Cardiac muscle cell (in vitro differentiated cells and primary cell): ENCODE results near the gene ABHD15. TPM values are rescaled to one million over a fixed set of nuclear protein-coding genes. Genes with fewer than 3 reads are reported as not detected.

Source experiments
- DNase-seq, 2 donors: peaks; one replicate each; pipeline versions ENCODE4 v3.0.0 to v3.0.0-alpha.2; 2010 to 2017; ENCODE audit warnings: low read depth in 1 of 2, low spot score in 1 of 2
- H3K27ac ChIP-seq: fragments of 200-600 bp; sonication (generic); 2 replicates; pipeline ENCODE4 v1.5.1; 2016
- H3K27me3 ChIP-seq: fragments of 200-600 bp; sonication (generic); 2 replicates; pipeline ENCODE4 v1.6.0; 2016; ENCODE audit warnings: control low read depth
- H3K36me3 ChIP-seq: fragments of 200-600 bp; sonication (generic); 2 replicates; pipeline ENCODE4 v1.5.1; 2016; ENCODE audit warnings: control low read depth
- H3K4me1 ChIP-seq: fragments of 200-600 bp; sonication (generic); 2 replicates; pipeline ENCODE4 v1.8.1; 2017; ENCODE audit warnings: low read depth, mild to moderate bottlenecking, mixed run types
- H3K4me3 ChIP-seq: fragments of 200-600 bp; sonication (generic); 2 replicates; pipeline ENCODE4 v1.5.1; 2016; ENCODE audit warnings: mild to moderate bottlenecking
- H3K9me3 ChIP-seq: fragments of 200-600 bp; sonication (generic); 2 replicates; pipeline ENCODE4 v1.5.1; 2017; ENCODE audit warnings: low read depth, mild to moderate bottlenecking, control low read depth
- CTCF ChIP-seq: IDR thresholded peaks from 2 replicates; pipeline ENCODE4 v1.5.1; 2012; ENCODE audit warnings: low read depth, mild to moderate bottlenecking, low read length
- polyA plus RNA-seq: library from polyadenylated mRNA; unstranded; fragments of >200 nt; fragmentation: Nextera tagmentation; extraction: Ambion mirVana; gene quantifications from 2 replicates; pipeline ENCODE4 v1.2.1, GENCODE V29; 2016
- total RNA-seq: library from RNA; depleted of rRNA; stranded (reverse); fragments of >200 nt; gene quantifications from 2 replicates; pipeline ENCODE4 v1.2.3, GENCODE V29; 2016

ABHD15 gene
- total and polyA plus RNA-seq, 2 experiments from 2014 or later: 4.8 to 5.8 TPM

- Histone ChIP-seq H3K27me3 (peaks cover 7% of the 10 kb centered on the region), H3K36me3 (no peaks in the 10 kb centered on the region), H3K27ac (no peak overlapping the region), H3K4me3 (no peak overlapping the region), H3K4me1 (peaks cover 6% of the 10 kb centered on the region), H3K9me3 (no peaks in the 10 kb centered on the region)
- no peak for DNase-seq
- no peak for TF ChIP-seq CTCF
Measured at GRCh38 chr17:29595943-29596774, 29.3 kb upstream of the ABHD15 start.

GRCh38 chr17:29595107-29595942, 28.5 kb upstream of the ABHD15 start:
- Histone ChIP-seq H3K4me3 (no peak overlapping the region), H3K36me3 (no peaks in the 10 kb centered on the region), H3K9me3 (no peaks in the 10 kb centered on the region), H3K27ac (no peak overlapping the region), H3K4me1 (peaks cover 12% of the 10 kb centered on the region), H3K27me3 (peaks cover 7% of the 10 kb centered on the region)
- TF ChIP-seq CTCF: no peak
- no peak for DNase-seq

- H3K9me3 ChIP-seq: no peaks in the 10 kb centered on the region
- no peak for TF ChIP-seq CTCF
- peaks cover 7% of the 10 kb centered on the region for H3K27me3 ChIP-seq
- H3K4me3 ChIP-seq: no peak overlapping the region
- H3K27ac ChIP-seq: no peak overlapping the region
- no peak for DNase-seq
- H3K36me3 ChIP-seq: no peaks in the 10 kb centered on the region
- peaks cover 16% of the 10 kb centered on the region for H3K4me1 ChIP-seq
Measured at GRCh38 chr17:29594519-29595090, 27.8 kb upstream of the ABHD15 start.

GRCh38 chr17:29593591-29594518, 27.0 kb upstream of the ABHD15 start:
- Histone ChIP-seq H3K36me3 (no peaks in the 10 kb centered on the region), H3K9me3 (no peaks in the 10 kb centered on the region), H3K4me1 (peaks cover 16% of the 10 kb centered on the region), H3K4me3 (peak overlapping the region; percentile 57), H3K27me3 (peaks cover 7% of the 10 kb centered on the region), H3K27ac (no peak overlapping the region)
- DNase-seq: peak; percentile 29 to 86
- TF ChIP-seq CTCF: peak; percentile 30
